NCI-H187 (cell line): ENCODE data around the gene TNPO3.
"Not testable (repeated sequence)": the region's sequence is repeated elsewhere in the genome, so short reads cannot be mapped to it uniquely, and the experiment has no call there.

Experiments
- DNase-seq, 2 experiments: peaks; one replicate each; lab custom pipeline; 2025; lab: John Stamatoyannopoulos, UW

TNPO3 gene

GRCh38 chr7:129069021-129069420 is 14.1 kb upstream of the TNPO3 start:
- no peak for DNase-seq

GRCh38 chr7:129067943-129068548 is 13.1 kb upstream of the TNPO3 start:
- DNase-seq: no peak

GRCh38 chr7:129067132-129067561 is 12.2 kb upstream of the TNPO3 start:
- not testable (repeated sequence) for DNase-seq

GRCh38 chr7:129066290-129067131 is 11.6 kb upstream of the TNPO3 start:
- no peak for DNase-seq

GRCh38 chr7:129055861-129056464 is 1.1 kb upstream of the TNPO3 start:
- DNase-seq: no peak

GRCh38 chr7:129055294-129055816 is 444 bp upstream of the TNPO3 start:
- no peak for DNase-seq

GRCh38 chr7:129053938-129054437 is 923 bp downstream of the TNPO3 start:
- DNase-seq: no peak

GRCh38 chr7:129052441-129052840 is 2.5 kb downstream of the TNPO3 start:
- no peak for DNase-seq

- DNase-seq: not testable (repeated sequence)
Measured at GRCh38 chr7:129051459-129051858, 3.5 kb downstream of the TNPO3 start.

GRCh38 chr7:129047761-129048160 is 7.2 kb downstream of the TNPO3 start:
- no peak for DNase-seq

GRCh38 chr7:129045682-129046081 is 9.2 kb downstream of the TNPO3 start:
- DNase-seq: no peak

- DNase-seq: no peak
Measured at GRCh38 chr7:129043012-129043411, 11.9 kb downstream of the TNPO3 start.

- DNase-seq: no peak
Measured at GRCh38 chr7:129041142-129042085, 13.5 kb downstream of the TNPO3 start.

- DNase-seq: not testable (repeated sequence)
Measured at GRCh38 chr7:129038468-129038867, 16.4 kb downstream of the TNPO3 start.

- DNase-seq: no peak
Measured at GRCh38 chr7:129037585-129037984, 17.3 kb downstream of the TNPO3 start.

- no peak for DNase-seq
Measured at GRCh38 chr7:129032017-129032416, 22.9 kb downstream of the TNPO3 start.

GRCh38 chr7:129030440-129030839 is 24.5 kb downstream of the TNPO3 start:
- DNase-seq: no peak

- no peak for DNase-seq
Measured at GRCh38 chr7:129024125-129024524, 30.8 kb downstream of the TNPO3 start.

- no peak for DNase-seq
Measured at GRCh38 chr7:129021656-129022055, 33.3 kb downstream of the TNPO3 start.

- no peak for DNase-seq
Measured at GRCh38 chr7:129017933-129018538, 36.9 kb downstream of the TNPO3 start.

GRCh38 chr7:129017264-129017663 is 37.6 kb downstream of the TNPO3 start:
- no peak for DNase-seq
